DND-41 (cell line): Measurements from ENCODE around the gene PAPPA.

Experiments used
- ATAC-seq: fragments of 200-7000 bp; cut with Tn5 transposase; 3 replicates; pipeline ENCODE4 v1.9.1; 2021; ENCODE audit warnings: low read depth; ENCODE audit not compliant: insufficient read depth
- DNase-seq: peaks from one replicate; pipeline ENCODE4 v3.0.0-alpha.2; 2020
- H2AFZ ChIP-seq: 2 replicates; pipeline ENCODE4 v1.6.0; 2012; ENCODE audit warnings: low read depth, low read length
- H3K27ac ChIP-seq: 2 replicates; pipeline ENCODE4 v1.5.1; 2012; ENCODE audit warnings: low read length, inconsistent platforms
- H3K27me3 ChIP-seq: fragments of 200-600 bp; sonication (generic); 2 replicates; pipeline ENCODE4 v1.6.0; 2012; ENCODE audit warnings: low read length, mild to moderate bottlenecking, inconsistent platforms; ENCODE audit not compliant: insufficient read depth, poor library complexity
- H3K36me3 ChIP-seq: 2 replicates; pipeline ENCODE4 v1.5.1; 2012; ENCODE audit warnings: low read length, inconsistent platforms; ENCODE audit not compliant: insufficient read depth
- H3K4me1 ChIP-seq: 2 replicates; pipeline ENCODE4 v1.5.1; 2012; ENCODE audit warnings: mild to moderate bottlenecking, low read length; ENCODE audit not compliant: insufficient read depth
- H3K4me2 ChIP-seq: 2 replicates; pipeline ENCODE4 v1.6.0; 2012; ENCODE audit warnings: mild to moderate bottlenecking, moderate library complexity, low read length, inconsistent platforms; ENCODE audit not compliant: insufficient read depth
- H3K4me3 ChIP-seq, 2 experiments: fragments of 200-600 bp in 1 of 2; shearing (Covaris generic) in 1 of 2; 2 replicates each; pipeline ENCODE4 v1.5.1; 2012 to 2016; ENCODE audit warnings: inconsistent platforms in 2 of 2, low read length in 2 of 2, mild to moderate bottlenecking in 2 of 2, low read depth in 1 of 2, moderate library complexity in 1 of 2
- H3K79me2 ChIP-seq: 2 replicates; pipeline ENCODE4 v1.6.0; 2012; ENCODE audit warnings: low read length, inconsistent platforms; ENCODE audit not compliant: insufficient read depth
- H3K9ac ChIP-seq: 2 replicates; pipeline ENCODE4 v1.6.0; 2012; ENCODE audit warnings: low read depth, mild to moderate bottlenecking, inconsistent platforms, low read length, moderate library complexity
- H3K9me3 ChIP-seq: 2 replicates; pipeline ENCODE4 v1.5.1; 2012; ENCODE audit warnings: low read length, moderate library complexity, mild to moderate bottlenecking, inconsistent platforms; ENCODE audit not compliant: insufficient read depth, severe bottlenecking
- H4K20me1 ChIP-seq: 2 replicates; pipeline ENCODE4 v1.6.0; 2012; ENCODE audit warnings: low read length; ENCODE audit not compliant: insufficient read depth
- EZH2 ChIP-seq: IDR thresholded peaks from 3 replicates; pipeline ENCODE4 v1.6.1; 2012; ENCODE audit warnings: borderline replicate concordance, low read depth, mild to moderate bottlenecking, moderate library complexity, low read length, inconsistent platforms; ENCODE audit not compliant: severe bottlenecking
- TF ChIP-seq, protein P1 (sequence below): IDR thresholded peaks from 2 replicates; pipeline ENCODE4 v1.5.1; 2012; ENCODE audit warnings: borderline replicate concordance, low read length, moderate library complexity, mild to moderate bottlenecking; ENCODE audit not compliant: poor library complexity, severe bottlenecking; ENCODE audit errors: extremely low read depth

The PAPPA gene, protein sequence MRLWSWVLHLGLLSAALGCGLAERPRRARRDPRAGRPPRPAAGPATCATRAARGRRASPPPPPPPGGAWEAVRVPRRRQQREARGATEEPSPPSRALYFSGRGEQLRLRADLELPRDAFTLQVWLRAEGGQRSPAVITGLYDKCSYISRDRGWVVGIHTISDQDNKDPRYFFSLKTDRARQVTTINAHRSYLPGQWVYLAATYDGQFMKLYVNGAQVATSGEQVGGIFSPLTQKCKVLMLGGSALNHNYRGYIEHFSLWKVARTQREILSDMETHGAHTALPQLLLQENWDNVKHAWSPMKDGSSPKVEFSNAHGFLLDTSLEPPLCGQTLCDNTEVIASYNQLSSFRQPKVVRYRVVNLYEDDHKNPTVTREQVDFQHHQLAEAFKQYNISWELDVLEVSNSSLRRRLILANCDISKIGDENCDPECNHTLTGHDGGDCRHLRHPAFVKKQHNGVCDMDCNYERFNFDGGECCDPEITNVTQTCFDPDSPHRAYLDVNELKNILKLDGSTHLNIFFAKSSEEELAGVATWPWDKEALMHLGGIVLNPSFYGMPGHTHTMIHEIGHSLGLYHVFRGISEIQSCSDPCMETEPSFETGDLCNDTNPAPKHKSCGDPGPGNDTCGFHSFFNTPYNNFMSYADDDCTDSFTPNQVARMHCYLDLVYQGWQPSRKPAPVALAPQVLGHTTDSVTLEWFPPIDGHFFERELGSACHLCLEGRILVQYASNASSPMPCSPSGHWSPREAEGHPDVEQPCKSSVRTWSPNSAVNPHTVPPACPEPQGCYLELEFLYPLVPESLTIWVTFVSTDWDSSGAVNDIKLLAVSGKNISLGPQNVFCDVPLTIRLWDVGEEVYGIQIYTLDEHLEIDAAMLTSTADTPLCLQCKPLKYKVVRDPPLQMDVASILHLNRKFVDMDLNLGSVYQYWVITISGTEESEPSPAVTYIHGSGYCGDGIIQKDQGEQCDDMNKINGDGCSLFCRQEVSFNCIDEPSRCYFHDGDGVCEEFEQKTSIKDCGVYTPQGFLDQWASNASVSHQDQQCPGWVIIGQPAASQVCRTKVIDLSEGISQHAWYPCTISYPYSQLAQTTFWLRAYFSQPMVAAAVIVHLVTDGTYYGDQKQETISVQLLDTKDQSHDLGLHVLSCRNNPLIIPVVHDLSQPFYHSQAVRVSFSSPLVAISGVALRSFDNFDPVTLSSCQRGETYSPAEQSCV (N-terminal part only)

DNA sequence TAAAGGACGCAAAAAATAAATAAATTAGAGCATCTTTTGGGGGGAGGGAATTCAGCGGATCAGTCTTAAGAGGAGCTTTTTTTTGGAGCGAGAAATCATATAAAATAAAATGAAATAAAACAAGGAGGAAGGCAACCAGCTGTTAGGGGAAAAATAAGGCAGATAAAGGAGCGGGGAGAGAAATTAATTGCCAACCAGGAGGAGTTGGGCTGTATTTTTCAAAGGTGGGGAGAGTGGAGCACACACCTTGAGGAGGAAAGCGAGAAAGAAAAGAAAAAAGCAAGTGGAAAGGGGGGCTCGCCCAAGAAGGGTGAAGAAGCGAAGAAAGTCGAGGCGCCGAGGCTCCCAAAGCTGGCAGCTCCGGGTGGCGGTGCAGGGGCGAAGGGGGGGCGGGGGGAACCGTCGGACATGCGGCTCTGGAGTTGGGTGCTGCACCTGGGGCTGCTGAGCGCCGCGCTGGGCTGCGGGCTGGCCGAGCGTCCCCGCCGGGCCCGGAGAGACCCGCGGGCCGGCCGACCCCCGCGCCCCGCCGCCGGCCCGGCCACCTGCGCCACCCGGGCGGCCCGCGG, at the start of gene PAPPA:
PAPPA (plus strand) TSS at position 27 of the 569 bp plus-strand sequence; CDS start at position 409, 382 bp downstream.
- Histone ChIP-seq H3K9me3 (no peaks in the 10 kb centered on the region), H3K4me2 (no peak within 1 kb of the TSS), H3K9ac (no peak within 1 kb of the TSS), H2AFZ (no peak within 1 kb of the TSS), H3K36me3 (no peaks in the 10 kb centered on the region), H4K20me1 (no peaks in the 10 kb centered on the region), H3K27ac (no peak within 1 kb of the TSS), H3K79me2 (no peaks in the 10 kb centered on the region), H3K4me3 (no peak within 1 kb of the TSS), H3K27me3 (no peaks in the 10 kb centered on the region), H3K4me1 (no peaks in the 10 kb centered on the region)
- ATAC-seq (no peak), DNase-seq (no peak)
- TF ChIP-seq, protein P1, sequence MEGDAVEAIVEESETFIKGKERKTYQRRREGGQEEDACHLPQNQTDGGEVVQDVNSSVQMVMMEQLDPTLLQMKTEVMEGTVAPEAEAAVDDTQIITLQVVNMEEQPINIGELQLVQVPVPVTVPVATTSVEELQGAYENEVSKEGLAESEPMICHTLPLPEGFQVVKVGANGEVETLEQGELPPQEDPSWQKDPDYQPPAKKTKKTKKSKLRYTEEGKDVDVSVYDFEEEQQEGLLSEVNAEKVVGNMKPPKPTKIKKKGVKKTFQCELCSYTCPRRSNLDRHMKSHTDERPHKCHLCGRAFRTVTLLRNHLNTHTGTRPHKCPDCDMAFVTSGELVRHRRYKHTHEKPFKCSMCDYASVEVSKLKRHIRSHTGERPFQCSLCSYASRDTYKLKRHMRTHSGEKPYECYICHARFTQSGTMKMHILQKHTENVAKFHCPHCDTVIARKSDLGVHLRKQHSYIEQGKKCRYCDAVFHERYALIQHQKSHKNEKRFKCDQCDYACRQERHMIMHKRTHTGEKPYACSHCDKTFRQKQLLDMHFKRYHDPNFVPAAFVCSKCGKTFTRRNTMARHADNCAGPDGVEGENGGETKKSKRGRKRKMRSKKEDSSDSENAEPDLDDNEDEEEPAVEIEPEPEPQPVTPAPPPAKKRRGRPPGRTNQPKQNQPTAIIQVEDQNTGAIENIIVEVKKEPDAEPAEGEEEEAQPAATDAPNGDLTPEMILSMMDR = no peak
- TF ChIP-seq EZH2 = no peak

DNA sequence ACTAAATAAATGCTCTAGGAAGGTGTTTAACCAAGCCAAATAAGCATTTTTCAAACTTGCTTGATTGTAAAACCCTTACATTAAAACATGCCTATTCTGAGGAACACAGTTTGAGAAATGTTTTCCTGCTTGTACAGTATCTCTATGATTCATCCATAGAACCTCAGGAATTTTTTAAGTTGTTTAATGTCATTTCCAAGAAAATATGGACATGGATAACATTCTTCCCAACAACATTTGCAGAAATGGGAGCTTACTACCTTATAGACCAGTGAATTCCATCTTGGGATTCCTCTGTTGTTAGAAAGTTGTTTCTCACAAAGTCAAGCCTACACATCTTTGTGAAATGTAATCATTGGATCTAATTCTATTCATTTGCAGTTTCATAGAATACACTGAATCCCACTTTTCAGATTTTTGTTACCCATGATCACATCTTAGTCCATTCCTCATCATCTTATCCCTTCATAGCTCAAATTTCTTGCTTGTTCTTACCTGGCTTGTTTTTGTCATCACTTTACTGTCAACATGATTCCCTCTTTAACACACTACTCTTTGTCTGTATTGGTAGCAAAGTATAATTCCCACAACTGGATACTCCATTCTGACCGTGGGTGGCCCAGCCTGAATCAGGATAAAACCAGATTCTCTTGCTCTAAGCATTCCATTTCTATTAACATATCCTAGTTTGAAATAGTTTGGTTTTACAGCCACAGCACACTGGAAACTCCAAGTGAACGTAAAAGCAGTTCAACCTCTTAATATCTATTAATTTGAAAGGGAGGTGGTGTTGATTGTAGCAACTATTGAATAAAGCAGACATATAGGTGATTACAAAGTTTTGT, 49.4 kb upstream of the PAPPA start:
- H3K27me3 ChIP-seq = no peaks in the 10 kb centered on the region
- no peak overlapping the region for H3K27ac ChIP-seq
- no peak overlapping the region for H3K4me2 ChIP-seq
- H3K79me2 ChIP-seq = no peaks in the 10 kb centered on the region
- DNase-seq (no peak), ATAC-seq (no peak)
- H3K36me3 ChIP-seq = no peaks in the 10 kb centered on the region
- no peak for TF ChIP-seq EZH2
- TF ChIP-seq, protein P1 = no peak
- no peaks in the 10 kb centered on the region for H4K20me1 ChIP-seq
- H2AFZ ChIP-seq = no peak overlapping the region
- H3K4me3 ChIP-seq = no peak overlapping the region
- no peaks in the 10 kb centered on the region for H3K4me1 ChIP-seq
- no peaks in the 10 kb centered on the region for H3K9me3 ChIP-seq
- no peak overlapping the region for H3K9ac ChIP-seq

DNA sequence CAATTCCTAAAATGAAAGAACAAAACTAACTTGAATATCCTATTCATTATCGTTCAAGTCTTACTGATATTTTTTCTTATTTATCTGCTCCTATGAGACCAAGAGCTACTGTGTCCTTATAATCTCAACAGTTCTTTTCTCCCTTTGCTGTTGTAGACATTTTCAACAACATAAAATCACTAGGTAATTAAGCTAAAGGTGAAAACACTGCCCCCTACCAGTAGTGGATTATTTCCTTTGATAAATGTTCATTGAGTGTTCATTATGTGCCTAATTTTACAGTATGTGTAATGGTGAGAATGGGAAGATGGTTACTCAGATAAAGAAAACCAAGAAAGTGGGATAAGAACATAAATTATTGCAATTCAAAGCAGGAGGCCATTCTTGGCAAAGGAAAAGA, 41.4 kb upstream of the PAPPA start:
- DNase-seq = no peak
- Histone ChIP-seq H3K4me1 (no peaks in the 10 kb centered on the region), H3K27me3 (no peaks in the 10 kb centered on the region), H3K4me3 (no peak overlapping the region), H3K79me2 (no peaks in the 10 kb centered on the region), H4K20me1 (no peaks in the 10 kb centered on the region), H2AFZ (no peak overlapping the region), H3K36me3 (no peaks in the 10 kb centered on the region), H3K27ac (no peak overlapping the region), H3K9ac (no peak overlapping the region), H3K4me2 (no peak overlapping the region), H3K9me3 (no peaks in the 10 kb centered on the region)
- TF ChIP-seq, protein P1 = no peak
- TF ChIP-seq EZH2 = no peak
- ATAC-seq = no peak
